Sigmoid colon (tissue), 4 donors: Measurements from ENCODE around the gene PRPF18.

Experiments used
- CTCF ChIP-seq, 4 experiments: fragments of 450-650 bp in 3 of 4; fragments of 200-600 bp in 1 of 4; IDR thresholded peaks; one replicate each; pipeline ENCODE4 v1.5.1; 2016 to 2019; ENCODE audit warnings: antibody characterized with exemption in 4 of 4, mild to moderate bottlenecking in 3 of 4, moderate library complexity in 2 of 4
- EP300 ChIP-seq, 4 donors: sonication (generic); formaldehyde crosslinking; IDR thresholded peaks; one replicate each; pipeline ENCODE4 v1.6.1; 2017; ENCODE audit warnings: antibody characterized with exemption in 4 of 4
- POLR2A ChIP-seq, 2 donors: fragments of 450-650 bp; IDR thresholded peaks; one replicate each; pipeline ENCODE4 v1.6.1; 2016; ENCODE audit warnings: antibody characterized with exemption in 2 of 2, mild to moderate bottlenecking in 2 of 2, moderate library complexity in 2 of 2
- POLR2AphosphoS5 ChIP-seq, 4 donors: sonication (generic); formaldehyde crosslinking; IDR thresholded peaks; one replicate each; pipeline ENCODE4 v1.6.1; 2017; ENCODE audit warnings: antibody characterized with exemption in 4 of 4

GRCh38 chr10:13671904-13672303 is 85.1 kb downstream of the PRPF18 start:
- no peak for TF ChIP-seq CTCF (IDR thresholded peaks at IDR 0.05)
- no peak for TF ChIP-seq POLR2AphosphoS5 (IDR thresholded peaks at IDR 0.05)
- TF ChIP-seq EP300 (IDR thresholded peaks at IDR 0.05): no peak
- no peak for TF ChIP-seq POLR2A (IDR thresholded peaks at IDR 0.05)
